Endometrial microvascular endothelial cells (primary cell): ENCODE data around the gene SUMO1. TPM values are rescaled to one million over a fixed set of nuclear protein-coding genes. Genes with fewer than 3 reads are reported as not detected.

Source experiments
- in situ Hi-C: cut with HindIII; loops from 2 replicates; pipeline ENCODE4 v1.10.0; 2017; ENCODE audit warnings: low sequenced_read_pairs, low pct_unique_long_range_greater_than_20kb; ENCODE audit errors: inconsistent ontology term
- total RNA-seq: library from RNA; depleted of rRNA; stranded (reverse); fragments of >200 nt; gene quantifications from one replicate; pipeline ENCODE4 v1.2.3, GENCODE V29; 2015; ENCODE audit errors: inconsistent ontology term

The SUMO1 gene
- total RNA-seq, 1 donor from 2014 or later = 110 TPM

DNA sequence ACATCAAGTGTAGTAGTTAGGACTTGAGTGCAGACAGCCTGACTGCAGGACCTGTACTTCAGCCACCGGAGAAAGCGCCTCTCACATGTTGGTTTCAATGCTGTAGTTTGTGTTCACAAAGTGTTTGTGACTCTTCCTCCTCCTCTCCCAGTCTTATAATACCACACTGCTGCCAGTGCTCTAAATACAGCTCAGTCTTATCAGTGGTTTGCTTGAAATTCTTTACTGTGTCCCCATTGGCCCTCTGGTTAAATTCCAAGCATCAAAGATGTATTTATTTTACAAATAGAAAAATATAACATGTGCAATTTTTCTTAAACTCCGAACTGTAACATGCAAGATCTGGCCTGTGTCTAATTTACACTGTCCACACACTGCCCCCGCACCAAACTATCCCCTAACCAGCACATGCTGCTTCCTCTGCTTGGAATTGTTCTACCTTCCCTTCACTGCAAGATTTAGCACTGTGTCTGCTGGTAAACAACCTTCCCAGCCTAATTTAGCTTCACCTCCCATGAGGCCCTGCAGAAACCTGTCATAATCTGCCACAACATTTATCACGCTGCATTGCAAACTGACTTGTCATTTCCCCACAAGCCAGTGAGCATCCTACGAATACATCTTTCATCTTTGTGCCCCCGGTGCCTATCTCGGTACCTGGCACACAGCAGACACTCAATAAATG, 77.1 kb downstream of the SUMO1 start:
- in situ Hi-C loops = no loop called here

DNA sequence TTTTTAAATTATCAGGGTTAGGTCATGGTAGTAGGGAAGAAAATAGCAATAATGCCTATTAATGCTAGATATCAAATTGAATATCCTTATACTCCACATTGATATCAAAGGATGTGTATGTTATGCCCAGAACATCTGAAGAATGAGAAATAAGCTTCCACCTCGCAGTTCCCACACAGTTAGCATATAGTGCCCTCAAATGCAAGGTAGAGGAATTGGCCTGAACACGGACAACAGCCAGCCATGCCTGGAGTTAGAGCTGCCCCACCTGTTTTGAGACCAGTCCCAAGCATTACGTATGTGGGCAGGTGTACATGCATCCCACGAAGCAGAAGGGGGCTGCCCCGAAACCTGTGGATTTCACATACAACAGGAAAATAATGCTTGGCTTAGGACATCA, 79.6 kb downstream of the SUMO1 start:
- in situ Hi-C loops = no loop called here

DNA sequence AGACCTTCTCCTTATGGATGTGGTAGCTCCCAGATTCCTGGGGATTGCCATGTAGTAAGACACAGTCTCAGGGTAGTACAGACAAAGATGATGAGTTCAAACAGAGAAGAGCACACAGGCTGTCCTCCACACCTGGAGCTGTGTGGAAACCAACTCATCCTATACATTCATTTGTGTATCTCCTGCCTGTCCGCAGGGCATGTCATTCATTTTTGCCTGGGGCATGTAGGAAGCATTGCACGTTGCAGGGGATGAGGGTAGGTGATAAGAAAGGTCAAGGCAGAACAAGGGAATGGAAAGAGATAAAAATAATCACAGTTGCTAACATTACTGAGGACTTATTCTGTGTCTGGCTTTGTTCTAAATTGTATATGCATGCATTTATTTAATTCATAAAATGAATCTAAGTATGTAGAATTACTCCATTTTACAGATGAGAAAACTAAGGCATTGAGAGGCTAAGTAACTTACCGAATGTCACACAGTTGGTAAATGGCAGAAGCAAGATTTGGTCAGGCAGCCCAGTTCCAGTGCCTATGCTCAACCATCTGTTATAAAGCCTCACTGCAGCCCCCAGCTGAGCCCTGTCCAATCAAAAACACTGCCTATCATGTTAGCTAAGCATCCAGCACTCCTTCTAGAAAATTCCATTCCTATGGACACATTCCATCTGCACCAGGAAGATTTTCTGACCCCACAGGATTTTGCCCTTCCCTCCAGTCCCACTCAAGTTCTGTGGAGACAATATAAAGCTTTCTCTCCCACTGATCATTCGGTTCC, 81.0 kb downstream of the SUMO1 start:
- in situ Hi-C loops = no loop called here

Other genes starting within 250 kb of the SUMO1 start
- 0.28 TPM for gene FZD7, start 204.7 kb downstream of the SUMO1 start, total RNA-seq
- gene KIAA2012, start 165.3 kb downstream of the SUMO1 start, total RNA-seq = not detected
- 139 TPM for gene NOP58, start 27.2 kb upstream of the SUMO1 start, total RNA-seq
- 57.1 TPM for gene BMPR2, start 137.7 kb upstream of the SUMO1 start, total RNA-seq